H1 (cell line): ENCODE results near the gene FAM222B. TPM values are rescaled to one million over a fixed set of nuclear protein-coding genes. Genes with fewer than 3 reads are reported as not detected.

Source experiments
- CTCF ChIA-PET: fragments of 300-600 bp; sonication (Branson Sonifier 250); formaldehyde crosslinking; loops from one replicate; lab custom pipeline; 2021; ENCODE audit not compliant: partially characterized antibody; lab: Charles Lee
- POLR2A ChIA-PET: fragments of 300-600 bp; sonication (Branson Sonifier 250); formaldehyde crosslinking; loops from one replicate; lab custom pipeline; 2021; ENCODE audit warnings: inconsistent platforms; ENCODE audit not compliant: partially characterized antibody; lab: Charles Lee
- DNase-seq, 2 experiments: peaks; one replicate each; pipeline versions ENCODE4 v3.0.0 to v3.0.0-alpha.2; 2010 to 2022; ENCODE audit warnings: low spot score in 2 of 2, low read depth in 1 of 2, mixed read lengths in 1 of 2
- FAIRE-seq: peaks from 2 replicates; lab custom pipeline; 2011; peaks lifted over from hg19 to GRCh38; lab: Jason Lieb, UNC
- H2AFZ ChIP-seq: 2 replicates; pipeline ENCODE4 v1.8.1; 2012; ENCODE audit warnings: low read length, inconsistent platforms
- H2AK5ac ChIP-seq: 2 replicates; pipeline ENCODE4 v1.6.1; 2013; ENCODE audit warnings: low read depth, low read length
- H2BK120ac ChIP-seq: replicated peaks from 2 replicates; pipeline ENCODE3; 2013; ENCODE audit warnings: low read depth, low read length, inconsistent platforms
- H2BK12ac ChIP-seq: 2 replicates; pipeline ENCODE4 v1.6.1; 2013; ENCODE audit warnings: low read depth, low read length
- H2BK15ac ChIP-seq: 2 replicates; pipeline ENCODE4 v1.6.1; 2013; ENCODE audit warnings: low read length
- H2BK20ac ChIP-seq: 2 replicates; pipeline ENCODE4 v1.6.1; 2013; ENCODE audit warnings: low read length
- H2BK5ac ChIP-seq: 2 replicates; pipeline ENCODE4 v1.6.1; 2013; ENCODE audit warnings: low read depth, low read length
- H3K14ac ChIP-seq: 2 replicates; pipeline ENCODE4 v1.6.1; 2013; ENCODE audit warnings: inconsistent platforms; ENCODE audit not compliant: insufficient read length
- H3K18ac ChIP-seq: 2 replicates; pipeline ENCODE4 v1.6.1; 2013; ENCODE audit warnings: low read length; ENCODE audit errors: extremely low read depth
- H3K23ac ChIP-seq: 2 replicates; pipeline ENCODE4 v1.6.1; 2013; ENCODE audit warnings: inconsistent platforms; ENCODE audit not compliant: insufficient read length
- H3K23me2 ChIP-seq: 2 replicates; pipeline ENCODE4 v1.6.1; 2013; ENCODE audit warnings: low read depth, low read length
- H3K27ac ChIP-seq: 2 replicates; pipeline ENCODE4 v1.6.1; 2011; ENCODE audit warnings: low read depth, low read length, inconsistent platforms
- H3K27me3 ChIP-seq, 4 experiments: replicated peaks in 1 of 4; 1 replicate in 1 of 4; 2 replicates in 3 of 4; pipeline versions ENCODE4 v1.6.1 to v1.8.1; 2011 to 2013; ENCODE audit warnings: low read length in 3 of 4, mild to moderate bottlenecking in 3 of 4, inconsistent platforms in 2 of 4, mixed read lengths in 2 of 4, moderate library complexity in 1 of 4; ENCODE audit not compliant: control insufficient read depth in 3 of 4, insufficient read depth in 3 of 4; ENCODE audit errors: extremely low read depth in 1 of 4
- H3K36me3 ChIP-seq, 4 experiments: 2 replicates each; pipeline versions ENCODE4 v1.6.1 to v1.8.1; 2011 to 2013; ENCODE audit warnings: mild to moderate bottlenecking in 4 of 4, low read length in 3 of 4, moderate library complexity in 2 of 4, control low read depth in 1 of 4, inconsistent platforms in 1 of 4; ENCODE audit not compliant: insufficient read depth in 4 of 4, control insufficient read depth in 2 of 4
- H3K4ac ChIP-seq: replicated peaks from 2 replicates; pipeline ENCODE3; 2013; ENCODE audit warnings: low read length, low read depth, mixed read lengths, inconsistent platforms; ENCODE audit not compliant: insufficient read length
- H3K4me1 ChIP-seq, 4 experiments: replicated peaks in 1 of 4; 1 replicate in 1 of 4; 2 replicates in 3 of 4; pipeline versions ENCODE4 v1.6.1 to v1.8.1; 2011 to 2013; ENCODE audit warnings: low read length in 3 of 4, inconsistent platforms in 2 of 4, mixed read lengths in 1 of 4; ENCODE audit not compliant: insufficient read depth in 4 of 4, control insufficient read depth in 3 of 4
- H3K4me2 ChIP-seq, 2 experiments: 2 replicates each; pipeline versions ENCODE4 v1.6.1 to v1.8.1; 2011 to 2013; ENCODE audit warnings: low read depth in 2 of 2, low read length in 2 of 2, control low read depth in 1 of 2, inconsistent platforms in 1 of 2, mild to moderate bottlenecking in 1 of 2; ENCODE audit not compliant: insufficient read depth in 1 of 2
- H3K4me3 ChIP-seq, 4 experiments: fragments of 200-600, 300-600 bp in 1 of 4; sonication (generic), shearing (Covaris generic), sonication (Bioruptor Twin) in 1 of 4; 2 replicates each; pipeline versions ENCODE4 v1.5.1 to v1.8.1; 2011 to 2016; ENCODE audit warnings: low read length in 4 of 4, low read depth in 3 of 4, control low read depth in 2 of 4, inconsistent platforms in 2 of 4, mild to moderate bottlenecking in 2 of 4, mixed read lengths in 1 of 4, moderate library complexity in 1 of 4; ENCODE audit not compliant: insufficient read depth in 2 of 4; ENCODE audit errors: extremely low read depth in 1 of 4
- H3K56ac ChIP-seq: replicated peaks from 2 replicates; pipeline ENCODE3; 2013; ENCODE audit warnings: low read depth, mild to moderate bottlenecking, mixed read lengths, low read length, inconsistent platforms; ENCODE audit not compliant: insufficient read length
- H3K79me1 ChIP-seq: 2 replicates; pipeline ENCODE4 v1.6.1; 2013; ENCODE audit warnings: low read depth, low read length, control low read depth
- H3K79me2 ChIP-seq, 2 experiments: 2 replicates each; pipeline versions ENCODE4 v1.6.1 to v1.8.1; 2012 to 2013; ENCODE audit warnings: low read length in 2 of 2, mild to moderate bottlenecking in 2 of 2, inconsistent platforms in 1 of 2; ENCODE audit not compliant: insufficient read depth in 2 of 2, control insufficient read depth in 1 of 2
- H3K9ac ChIP-seq, 4 experiments: replicated peaks in 1 of 4; 1 replicate in 1 of 4; 2 replicates in 3 of 4; pipeline versions ENCODE4 v1.6.1 to v1.8.1; 2011 to 2013; ENCODE audit warnings: low read depth in 3 of 4, low read length in 3 of 4, control low read depth in 2 of 4, mild to moderate bottlenecking in 2 of 4, moderate library complexity in 2 of 4, inconsistent platforms in 1 of 4; ENCODE audit errors: extremely low read depth in 1 of 4
- H3K9me3 ChIP-seq, 2 experiments: 2 replicates each; pipeline versions ENCODE4 v1.6.1 to v1.8.1; 2012 to 2013; ENCODE audit warnings: mild to moderate bottlenecking in 2 of 2, moderate library complexity in 2 of 2, control low read depth in 1 of 2, inconsistent platforms in 1 of 2, low read depth in 1 of 2, low read length in 1 of 2, mixed read lengths in 1 of 2; ENCODE audit not compliant: insufficient read depth in 2 of 2
- H4K20me1 ChIP-seq, 2 experiments: replicated peaks in 1 of 2; 2 replicates each; pipeline versions ENCODE3 to v1.8.1; 2011 to 2013; ENCODE audit warnings: inconsistent platforms in 2 of 2, low read length in 2 of 2, mild to moderate bottlenecking in 1 of 2; ENCODE audit not compliant: insufficient read depth in 2 of 2, control insufficient read depth in 1 of 2
- H4K5ac ChIP-seq: 2 replicates; pipeline ENCODE4 v1.6.1; 2013; ENCODE audit warnings: low read length, low read depth, mixed read lengths, inconsistent platforms; ENCODE audit not compliant: insufficient read length
- H4K8ac ChIP-seq: 2 replicates; pipeline ENCODE4 v1.8.0; 2013; ENCODE audit warnings: mild to moderate bottlenecking, moderate library complexity, low read length, inconsistent platforms; ENCODE audit not compliant: insufficient read depth; ENCODE audit errors: extremely low read depth
- H4K91ac ChIP-seq: replicated peaks from 2 replicates; pipeline ENCODE3; 2013; ENCODE audit warnings: low read length, mixed read lengths, inconsistent platforms; ENCODE audit not compliant: insufficient read length
- CEBPB ChIP-seq: IDR thresholded peaks from 2 replicates; pipeline ENCODE4 v1.6.1; 2012; ENCODE audit warnings: low read depth, low read length
- PHF8 ChIP-seq: fragments of 200-600 bp; sonication (generic); conservative IDR thresholded peaks from 2 replicates; pipeline ENCODE4 v1.7.1; 2012; ENCODE audit warnings: low read depth, mild to moderate bottlenecking, inconsistent platforms, low read length, moderate library complexity
- POLR2A ChIP-seq, 2 experiments: IDR thresholded peaks; 1 replicate in 1 of 2; 2 replicates in 1 of 2; pipeline ENCODE4 v1.6.1; 2011; ENCODE audit warnings: low read depth in 2 of 2, low read length in 2 of 2, mild to moderate bottlenecking in 2 of 2; ENCODE audit errors: control extremely low read depth in 1 of 2
- SIN3A ChIP-seq, 2 experiments: IDR thresholded peaks in 1 of 2; conservative IDR thresholded peaks in 1 of 2; 2 replicates each; pipeline ENCODE4 v1.6.1; 2011 to 2012; ENCODE audit warnings: low read length in 2 of 2, improper control_type of control experiment in 1 of 2, low read depth in 1 of 2, mild to moderate bottlenecking in 1 of 2
- WGBS, 2 experiments: shearing (Covaris generic) in 1 of 2; methylation state at CpG; one replicate each; pipeline versions ENCODE4 v1.1.6 to v1.1.7; 2013 to 2015; ENCODE audit warnings: low lambda C conversion rate in 2 of 2, mixed read lengths in 2 of 2, inconsistent platforms in 1 of 2, low coverage in 1 of 2, missing lambda C conversion rate in 1 of 2; ENCODE audit not compliant: insufficient replicate concordance in 2 of 2, insufficient coverage in 1 of 2, insufficient read length in 1 of 2; ENCODE audit errors: extremely low coverage in 1 of 2, missing lambda C conversion rate in 1 of 2; 5-methylcytosine and 5-hydroxymethylcytosine counted together
- polyA plus RNA-seq, 7 experiments: library from polyadenylated mRNA; depleted of rRNA in 3 of 7; stranded (reverse) in 5 of 7; unstranded in 2 of 7; fragments of >200 nt in 5 of 7; fragments of 200-250 nt in 2 of 7; gene quantifications; 1 replicate in 5 of 7; 2 replicates in 1 of 7; 4 replicates in 1 of 7; pipeline versions ENCODE4 v1.2.1 to v1.2.3, GENCODE V29; 2011 to 2013; ENCODE audit warnings: missing spikeins in 2 of 7, mixed read lengths in 2 of 7
- total RNA-seq: library from RNA; stranded (reverse); fragmentation: NEBNext Ultra II Directional; extraction: Animal tissue kit (Norgen Biotek cat#: 25700); gene quantifications from 2 replicates; pipeline ENCODE4 v1.2.1, GENCODE V29; 2021

Gene FAM222B
- total and polyA plus RNA-seq, 2 of the 8 experiments (the other 6 are each of a cell fraction or from before 2014, with no cell fraction given), result 42.1 to 81.7 TPM

DNA sequence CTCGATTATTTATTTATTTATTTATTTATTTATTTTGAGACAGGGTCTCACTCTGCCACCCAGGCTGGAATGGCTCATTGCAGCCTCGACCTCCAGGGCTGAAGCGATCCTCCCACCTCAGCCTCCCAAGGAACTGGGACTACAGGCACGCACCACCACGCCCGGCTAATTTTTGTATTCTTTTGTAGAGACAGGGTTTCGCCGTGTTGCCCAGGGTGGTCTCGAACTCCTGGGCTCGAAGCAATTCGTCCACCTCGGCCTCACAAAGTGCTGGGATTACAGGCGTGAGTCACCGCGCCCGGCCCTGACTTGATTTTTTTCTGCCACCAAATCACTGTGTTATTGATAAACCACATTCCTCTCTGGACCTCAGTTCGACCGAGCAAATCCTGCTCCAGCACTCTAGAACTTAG, 123.6 kb downstream of the FAM222B start:
- peaks cover 6 to 24% of the 10 kb centered on the region in 2 experiments for H4K20me1 ChIP-seq
- H3K4me1 ChIP-seq, result peaks cover 3 to 12% (median 6%) of the 10 kb centered on the region in 4 experiments
- H3K9ac ChIP-seq, result peak overlapping the region in 3 of 4 experiments; percentile 34 to 71 (median 70); a peak in 4 of 7 replicates
- peak overlapping the region; percentile 61 for H4K91ac ChIP-seq
- peak overlapping the region; percentile 67 for H2BK120ac ChIP-seq
- H3K23ac ChIP-seq, result no peak overlapping the region
- H3K18ac ChIP-seq, result peak overlapping the region; percentile 99
- no peak overlapping the region for H2BK20ac ChIP-seq
- H2AFZ ChIP-seq, result no peak overlapping the region
- peaks cover 8 to 53% of the 10 kb centered on the region in 2 experiments for H3K79me2 ChIP-seq
- H3K4me3 ChIP-seq, result peak overlapping the region; percentile 95 to 100 (median 98)
- TF ChIP-seq SIN3A (conservative IDR thresholded peaks at IDR 0.05 in 1 of 2, IDR thresholded peaks at IDR 0.05 in 1 of 2; ENCODE audit: low read depth in 1 of 2, low read length in 2 of 2) (no peak), PHF8 (0 out of 2 replicates have a peak, but pooled peaks have one; percentile 30), POLR2A (IDR thresholded peaks at IDR 0.05; ENCODE audit: control extremely low read depth in 1 of 2, low read depth in 2 of 2, low read length in 2 of 2) (0 out of 3 replicates have a peak, but pooled peaks of 1 of the 2 experiments have one; percentile 13), CEBPB (no peak)
- peak overlapping the region; percentile 43 for H3K56ac ChIP-seq
- peaks cover 19% of the 10 kb centered on the region for H3K23me2 ChIP-seq
- 0 out of 2 replicates have a peak overlapping the region, but pooled peaks have one; percentile 46 for H2AK5ac ChIP-seq
- DNase-seq, result no peak
- WGBS, 2 experiments, result 17% methylated on average over 18 of the region's 18 CpGs; no CpG with 5 or more reads in 1 of the 2 experiments
- H3K4me2 ChIP-seq, result peak overlapping the region; percentile 87 to 99
- POLR2A ChIA-PET, result interaction anchor here (0.6 to 17.6 kb wide), 37 partner anchors 7 to 791 kb away, joined by 3 to 813 read pairs (median 6); partner anchors contain the start of genes BLTP2, DHRS13, ERAL1 and FLOT2
- H3K36me3 ChIP-seq, result peaks cover 27 to 54% (median 42%) of the 10 kb centered on the region in 4 experiments
- H2BK12ac ChIP-seq, result peak overlapping the region; percentile 75; the same call in 1 of the 2 replicates
- CTCF ChIA-PET, result interaction anchor here (0.8 to 16.9 kb wide), 9 partner anchors 8 to 235 kb away, joined by 3 to 316 read pairs (median 4); partner anchors contain the start of genes PROCA1 and TRAF4
- H3K27me3 ChIP-seq, result no peaks in the 10 kb centered on the region
- FAIRE-seq, result no peak
- H3K9me3 ChIP-seq, result no peaks in the 10 kb centered on the region
- no peak overlapping the region for H3K14ac ChIP-seq
- peak overlapping the region; percentile 66 for H4K5ac ChIP-seq
- peak overlapping the region; percentile 99 for H2BK5ac ChIP-seq
- peaks cover 13% of the 10 kb centered on the region; the same call in 1 of the 2 replicates for H3K79me1 ChIP-seq
- peak overlapping the region; percentile 46; the same call in 1 of the 2 replicates for H3K27ac ChIP-seq
- H3K4ac ChIP-seq, result peak overlapping the region; percentile 63
- no peak overlapping the region; the same call in 1 of the 2 replicates for H2BK15ac ChIP-seq
- no peak overlapping the region for H4K8ac ChIP-seq
